Astrocyte (in vitro differentiated cells and primary cell): ENCODE results near the gene TRANK1. TPM values are rescaled to one million over a fixed set of nuclear protein-coding genes. Genes with fewer than 3 reads are reported as not detected.
A peak's percentile ranks its signal among the peaks of the same experiment; 100 is the strongest.
"Not testable (repeated sequence)": the region's sequence is repeated elsewhere in the genome, so short reads cannot be mapped to it uniquely, and the experiment has no call there.

Source experiments
- DNase-seq: peaks from one replicate; pipeline ENCODE4 v3.0.0-alpha.2; 2010; ENCODE audit warnings: low read depth
- FAIRE-seq: peaks from 2 replicates; lab custom pipeline; 2011; peaks lifted over from hg19 to GRCh38; lab: Jason Lieb, UNC
- H2AFZ ChIP-seq: 2 replicates; pipeline ENCODE4 v1.6.0; 2012; ENCODE audit warnings: low read depth, low read length, inconsistent platforms
- H3K27ac ChIP-seq: 2 replicates; pipeline ENCODE4 v1.5.1; 2011; ENCODE audit warnings: low read depth, low read length, inconsistent platforms
- H3K27me3 ChIP-seq: 2 replicates; pipeline ENCODE4 v1.6.0; 2011; ENCODE audit warnings: low read length, inconsistent platforms; ENCODE audit not compliant: insufficient read depth
- H3K36me3 ChIP-seq: 2 replicates; pipeline ENCODE4 v1.5.1; 2011; ENCODE audit warnings: low read length, inconsistent platforms; ENCODE audit not compliant: insufficient read depth
- H3K4me1 ChIP-seq: 2 replicates; pipeline ENCODE4 v1.5.1; 2011; ENCODE audit warnings: low read length, inconsistent platforms; ENCODE audit not compliant: insufficient read depth
- H3K4me2 ChIP-seq: 2 replicates; pipeline ENCODE4 v1.6.0; 2012; ENCODE audit warnings: low read length, inconsistent platforms
- H3K4me3 ChIP-seq: 2 replicates; pipeline ENCODE4 v1.5.1; 2011; ENCODE audit warnings: low read depth, mild to moderate bottlenecking, low read length, inconsistent platforms; ENCODE audit not compliant: insufficient read depth
- H3K79me2 ChIP-seq: 2 replicates; pipeline ENCODE4 v1.6.0; 2012; ENCODE audit warnings: mild to moderate bottlenecking, low read length, inconsistent platforms; ENCODE audit not compliant: insufficient read depth
- H3K9ac ChIP-seq: 2 replicates; pipeline ENCODE4 v1.6.0; 2012; ENCODE audit warnings: mild to moderate bottlenecking, low read length, inconsistent platforms
- H3K9me3 ChIP-seq: 2 replicates; pipeline ENCODE4 v1.5.1; 2012; ENCODE audit warnings: low read depth, mild to moderate bottlenecking, low read length, inconsistent platforms; ENCODE audit not compliant: insufficient read depth
- H4K20me1 ChIP-seq: 2 replicates; pipeline ENCODE4 v1.6.0; 2012; ENCODE audit warnings: low read length, inconsistent platforms; ENCODE audit not compliant: insufficient read depth
- H3K27ac Mint-ChIP-seq: one replicate; pipeline ENCODE4 v1.8.0; 2021; ENCODE audit warnings: mild to moderate bottlenecking, mixed read lengths; ENCODE audit not compliant: unreplicated experiment
- H3K27me3 Mint-ChIP-seq: one replicate; pipeline ENCODE4 v1.8.0; 2021; ENCODE audit warnings: low read depth, mixed read lengths; ENCODE audit not compliant: unreplicated experiment
- H3K36me3 Mint-ChIP-seq: one replicate; pipeline ENCODE4 v1.8.0; 2021; ENCODE audit warnings: low read depth, mixed read lengths; ENCODE audit not compliant: unreplicated experiment
- H3K4me1 Mint-ChIP-seq: one replicate; pipeline ENCODE4 v1.8.0; 2021; ENCODE audit warnings: low read depth, mixed read lengths; ENCODE audit not compliant: unreplicated experiment
- H3K4me3 Mint-ChIP-seq: one replicate; pipeline ENCODE4 v1.8.0; 2021; ENCODE audit warnings: mild to moderate bottlenecking, moderate library complexity, mixed read lengths; ENCODE audit not compliant: unreplicated experiment
- H3K9me3 Mint-ChIP-seq: one replicate; pipeline ENCODE4 v1.8.0; 2021; ENCODE audit warnings: mild to moderate bottlenecking, mixed read lengths; ENCODE audit not compliant: unreplicated experiment
- EZH2 ChIP-seq: IDR thresholded peaks from 2 replicates; pipeline ENCODE4 v1.6.1; 2012; ENCODE audit warnings: mild to moderate bottlenecking, low read length, inconsistent platforms; ENCODE audit not compliant: insufficient read depth
- total RNA-seq: library from RNA; stranded (reverse); gene quantifications from 2 replicates; pipeline ENCODE4 v1.2.1, GENCODE V29; 2021
- TF ChIP-seq, protein P1 (sequence below): IDR thresholded peaks from 2 replicates; pipeline ENCODE4 v1.5.1; 2011; ENCODE audit warnings: low read depth, mild to moderate bottlenecking, inconsistent platforms, low read length, moderate library complexity; ENCODE audit not compliant: insufficient read depth

TRANK1 gene
- total RNA-seq, 1 donor from 2014 or later, result 5.6 TPM

DNA sequence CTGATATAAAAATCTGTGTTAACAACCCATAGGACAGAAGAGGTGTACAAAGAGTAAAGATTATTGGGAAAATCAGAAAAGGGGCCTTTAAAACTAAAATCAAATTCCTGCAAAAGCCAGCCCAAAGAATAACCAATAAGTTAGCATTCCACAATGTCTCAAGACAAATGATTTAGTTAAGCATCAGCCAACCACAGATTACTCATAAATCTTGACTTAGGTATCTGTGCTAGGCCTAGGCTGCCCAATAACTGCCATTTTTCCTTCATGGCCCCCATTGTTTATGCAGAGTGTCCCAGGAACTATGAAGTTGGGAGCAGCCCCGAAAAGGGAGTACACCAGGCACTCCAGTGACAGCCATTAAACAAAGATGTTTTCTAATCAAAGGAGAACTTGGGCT, 7.4 kb downstream of the TRANK1 start:
- Histone ChIP-seq H2AFZ (no peak overlapping the region), H3K4me1 (peaks cover 14% of the 10 kb centered on the region), H3K9ac (no peak overlapping the region), H3K9me3 (no peaks in the 10 kb centered on the region), H3K4me2 (no peak overlapping the region), H3K27ac (no peak overlapping the region), H3K36me3 (no peaks in the 10 kb centered on the region), H3K27me3 (no peaks in the 10 kb centered on the region), H4K20me1 (no peaks in the 10 kb centered on the region), H3K4me3 (no peak overlapping the region), H3K79me2 (no peaks in the 10 kb centered on the region)
- Mint-ChIP-seq H3K36me3 (no peaks in the 10 kb centered on the region), H3K4me1 (peaks cover 28% of the 10 kb centered on the region), H3K27me3 (peaks cover 6% of the 10 kb centered on the region), H3K4me3 (no peak overlapping the region), H3K9me3 (no peaks in the 10 kb centered on the region), H3K27ac (peak overlapping the region; percentile 53)
- TF ChIP-seq EZH2, result no peak
- TF ChIP-seq, protein P1, sequence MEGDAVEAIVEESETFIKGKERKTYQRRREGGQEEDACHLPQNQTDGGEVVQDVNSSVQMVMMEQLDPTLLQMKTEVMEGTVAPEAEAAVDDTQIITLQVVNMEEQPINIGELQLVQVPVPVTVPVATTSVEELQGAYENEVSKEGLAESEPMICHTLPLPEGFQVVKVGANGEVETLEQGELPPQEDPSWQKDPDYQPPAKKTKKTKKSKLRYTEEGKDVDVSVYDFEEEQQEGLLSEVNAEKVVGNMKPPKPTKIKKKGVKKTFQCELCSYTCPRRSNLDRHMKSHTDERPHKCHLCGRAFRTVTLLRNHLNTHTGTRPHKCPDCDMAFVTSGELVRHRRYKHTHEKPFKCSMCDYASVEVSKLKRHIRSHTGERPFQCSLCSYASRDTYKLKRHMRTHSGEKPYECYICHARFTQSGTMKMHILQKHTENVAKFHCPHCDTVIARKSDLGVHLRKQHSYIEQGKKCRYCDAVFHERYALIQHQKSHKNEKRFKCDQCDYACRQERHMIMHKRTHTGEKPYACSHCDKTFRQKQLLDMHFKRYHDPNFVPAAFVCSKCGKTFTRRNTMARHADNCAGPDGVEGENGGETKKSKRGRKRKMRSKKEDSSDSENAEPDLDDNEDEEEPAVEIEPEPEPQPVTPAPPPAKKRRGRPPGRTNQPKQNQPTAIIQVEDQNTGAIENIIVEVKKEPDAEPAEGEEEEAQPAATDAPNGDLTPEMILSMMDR, result no peak
- FAIRE-seq (no peak), DNase-seq (peak; percentile 58)

DNA sequence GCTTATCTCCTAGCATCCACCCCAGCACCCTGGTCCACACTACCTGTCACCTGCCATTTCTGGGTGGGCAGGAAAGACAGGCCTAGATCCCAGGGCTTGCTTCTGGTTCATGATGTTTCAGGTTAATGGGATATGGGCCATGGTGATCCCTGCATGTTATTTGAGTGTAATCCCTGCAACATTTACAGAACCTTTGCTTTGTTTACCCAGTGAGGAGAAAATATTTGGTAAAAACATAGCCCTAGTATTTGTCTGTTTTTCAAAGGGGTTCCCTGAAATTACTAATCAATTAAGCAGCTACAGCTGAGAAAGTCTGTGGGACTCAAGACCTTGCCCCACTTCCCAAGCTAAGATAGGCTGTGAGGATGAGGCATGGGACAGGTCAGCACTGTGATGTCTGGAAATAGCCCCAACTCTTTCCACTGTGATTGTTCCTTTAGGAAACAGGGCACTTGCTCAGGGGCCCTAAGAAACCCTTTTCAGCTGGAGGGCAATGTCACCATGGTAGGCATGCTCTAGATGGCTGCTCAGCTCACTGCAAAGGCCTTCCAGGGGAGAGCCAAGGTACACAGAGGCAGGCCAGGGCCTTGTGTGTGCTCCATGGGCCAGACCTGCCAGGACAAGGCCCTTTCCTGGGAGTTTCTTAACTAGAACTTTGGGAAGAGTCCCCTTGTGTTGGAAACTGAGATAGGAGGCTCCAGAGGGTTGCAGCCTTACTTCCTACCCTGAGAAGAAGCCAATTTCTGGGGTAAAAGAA, 11.1 kb downstream of the TRANK1 start:
- peaks cover 24% of the 10 kb centered on the region for H3K4me1 Mint-ChIP-seq
- Histone ChIP-seq H3K4me3 (no peak overlapping the region), H2AFZ (no peak overlapping the region), H3K79me2 (no peaks in the 10 kb centered on the region), H4K20me1 (no peaks in the 10 kb centered on the region), H3K4me1 (peaks cover 15% of the 10 kb centered on the region), H3K27ac (no peak overlapping the region), H3K4me2 (no peak overlapping the region), H3K9ac (no peak overlapping the region), H3K9me3 (no peaks in the 10 kb centered on the region), H3K27me3 (no peaks in the 10 kb centered on the region), H3K36me3 (no peaks in the 10 kb centered on the region)
- FAIRE-seq (no peak), DNase-seq (no peak)
- H3K4me3 Mint-ChIP-seq, result no peak overlapping the region
- no peaks in the 10 kb centered on the region for H3K36me3 Mint-ChIP-seq
- H3K9me3 Mint-ChIP-seq, result peaks cover 1% of the 10 kb centered on the region
- no peaks in the 10 kb centered on the region for H3K27me3 Mint-ChIP-seq
- no peak overlapping the region for H3K27ac Mint-ChIP-seq
- TF ChIP-seq EZH2, result no peak
- TF ChIP-seq, protein P1, result no peak

DNA sequence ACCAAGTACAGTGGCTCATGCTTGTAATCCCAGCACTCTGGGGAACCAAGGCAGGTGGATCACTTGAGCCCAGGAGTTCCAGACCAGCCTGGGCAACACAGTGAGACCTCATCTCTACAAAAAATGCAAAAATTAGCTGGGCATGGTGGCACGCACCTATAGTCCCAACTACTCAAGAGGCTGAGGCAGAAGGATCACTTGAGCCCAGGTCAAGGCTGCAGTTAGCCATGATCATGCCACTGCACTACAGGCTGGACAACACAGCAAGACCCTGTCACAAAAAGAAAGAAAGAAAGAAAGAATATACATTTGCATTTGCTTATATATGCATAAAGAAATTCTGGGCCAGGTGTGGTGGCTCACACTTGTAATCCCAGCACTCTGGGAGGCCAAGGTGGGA, 13.4 kb downstream of the TRANK1 start:
- not testable (repeated sequence) for H3K9ac ChIP-seq, H3K9me3 Mint-ChIP-seq, H3K4me1 ChIP-seq, H3K4me3 Mint-ChIP-seq, H3K36me3 ChIP-seq, H3K27me3 ChIP-seq, H3K9me3 ChIP-seq, H3K27me3 Mint-ChIP-seq, FAIRE-seq, DNase-seq, H4K20me1 ChIP-seq, H3K4me2 ChIP-seq, H2AFZ ChIP-seq, H3K27ac ChIP-seq, H3K4me3 ChIP-seq, H3K79me2 ChIP-seq, H3K27ac Mint-ChIP-seq, H3K36me3 Mint-ChIP-seq
- H3K4me1 Mint-ChIP-seq, result peaks cover 21% of the 10 kb centered on the region
